ENCODE data around the gene GPRASP2. TPM values are rescaled to one million over a fixed set of nuclear protein-coding genes. Genes with fewer than 3 reads are reported as not detected.
A peak's percentile ranks its signal among the peaks of the same experiment; 100 is the strongest.

The GPRASP2 gene
- total RNA-seq, 6 experiments from 2014 or later, result 7.9 to 15.0 (median 12.4) TPM

GRCh38 chrX:102745857-102746584 is 33.8 kb downstream of the GPRASP2 start:
- Mint-ChIP-seq H3K4me1 (ENCODE audit: low read depth) (no peaks in the 10 kb centered on the region), H3K9me3 (no peaks in the 10 kb centered on the region), H3K4me3 (peak overlapping the region; percentile 80), H3K27me3 (ENCODE audit: insufficient read depth) (no peaks in the 10 kb centered on the region), H3K36me3 (ENCODE audit: low read depth) (peaks cover 5% of the 10 kb centered on the region; the same call in 1 of the 2 replicates), H3K27ac (peak overlapping the region; percentile 61; the same call in 1 of the 2 replicates)
- no peak for DNase-seq
- TF ChIP-seq CTCF (IDR thresholded peaks at IDR 0.05), result no peak

- peak; percentile 69 for DNase-seq
- H3K27me3 Mint-ChIP-seq (ENCODE audit: insufficient read depth), result no peaks in the 10 kb centered on the region
- no peak for TF ChIP-seq CTCF (IDR thresholded peaks at IDR 0.05)
- no peaks in the 10 kb centered on the region for H3K9me3 Mint-ChIP-seq
- no peaks in the 10 kb centered on the region for H3K36me3 Mint-ChIP-seq (ENCODE audit: low read depth)
- peak overlapping the region; percentile 46 for H3K4me3 Mint-ChIP-seq
- H3K27ac Mint-ChIP-seq, result peak overlapping the region; percentile 88
- peaks cover 19% of the 10 kb centered on the region for H3K4me1 Mint-ChIP-seq (ENCODE audit: low read depth)
Measured at GRCh38 chrX:102765217-102765616, 53.0 kb downstream of the GPRASP2 start.

- Mint-ChIP-seq H3K4me1 (ENCODE audit: low read depth) (peaks cover 20% of the 10 kb centered on the region), H3K27ac (peak overlapping the region; percentile 88), H3K4me3 (peak overlapping the region; percentile 46; the same call in 1 of the 2 replicates), H3K27me3 (ENCODE audit: insufficient read depth) (no peaks in the 10 kb centered on the region), H3K36me3 (ENCODE audit: low read depth) (no peaks in the 10 kb centered on the region), H3K9me3 (no peaks in the 10 kb centered on the region)
- TF ChIP-seq CTCF (IDR thresholded peaks at IDR 0.05), result no peak
- peak; percentile 69 for DNase-seq
Measured at GRCh38 chrX:102765809-102766208, 53.6 kb downstream of the GPRASP2 start.

GRCh38 chrX:102767287-102767686 is 55.0 kb downstream of the GPRASP2 start:
- TF ChIP-seq CTCF (IDR thresholded peaks at IDR 0.05), result no peak
- Mint-ChIP-seq H3K27me3 (ENCODE audit: insufficient read depth) (no peaks in the 10 kb centered on the region), H3K27ac (no peak overlapping the region), H3K4me3 (no peak overlapping the region), H3K4me1 (ENCODE audit: low read depth) (peaks cover 20% of the 10 kb centered on the region), H3K36me3 (ENCODE audit: low read depth) (no peaks in the 10 kb centered on the region), H3K9me3 (no peaks in the 10 kb centered on the region)
- no peak for DNase-seq

Other genes starting within 250 kb of the GPRASP2 start
- not detected for gene TCP11X2, start 240.6 kb upstream of the GPRASP2 start, total RNA-seq (2021; fragmentation: NEBNext Ultra II Directional; extraction: Animal tissue kit (Norgen Biotek cat#: 25700))
- gene TMSB15A, start 195.7 kb upstream of the GPRASP2 start, total RNA-seq (2021; fragmentation: NEBNext Ultra II Directional; extraction: Animal tissue kit (Norgen Biotek cat#: 25700)), result 1 to 10 TPM; 1.4 to 3.2 (median 2.7) TPM
- 1 to 10 TPM; 8.2 to 9.7 (median 8.4) TPM for gene ARMCX5, start 112.9 kb upstream of the GPRASP2 start, total RNA-seq (2021; fragmentation: NEBNext Ultra II Directional; extraction: Animal tissue kit (Norgen Biotek cat#: 25700))
- 1 to 10 TPM in 1 of 6 experiments, under 1 TPM in 5; 0.76 to 1.1 (median 0.95) TPM for gene GPRASP1, start 61.0 kb upstream of the GPRASP2 start, total RNA-seq (2021; fragmentation: NEBNext Ultra II Directional; extraction: Animal tissue kit (Norgen Biotek cat#: 25700))
- 1 to 10 TPM; 1.9 to 5.7 (median 5.4) TPM for gene GPRASP3, start 8.3 kb downstream of the GPRASP2 start, total RNA-seq (2021; fragmentation: NEBNext Ultra II Directional; extraction: Animal tissue kit (Norgen Biotek cat#: 25700))
- gene RAB40AL, start 224.8 kb downstream of the GPRASP2 start, total RNA-seq (2021; fragmentation: NEBNext Ultra II Directional; extraction: Animal tissue kit (Norgen Biotek cat#: 25700)), result not detected